Tibial nerve (tissue), 3 donors: Measurements from ENCODE around the gene HSD17B1.
"Not testable (repeated sequence)": the region's sequence is repeated elsewhere in the genome, so short reads cannot be mapped to it uniquely, and the experiment has no call there.

Source experiments
- POLR2A ChIP-seq, 2 donors: fragments of 450-650 bp; IDR thresholded peaks; one replicate each; pipeline ENCODE4 v1.6.1; 2017; ENCODE audit warnings: antibody characterized with exemption in 2 of 2, mild to moderate bottlenecking in 2 of 2, moderate library complexity in 2 of 2
- TF ChIP-seq, protein P1 (sequence below), 5 experiments: fragments of 200-600 bp in 3 of 5; fragments of 450-650 bp in 2 of 5; sonication (generic) in 3 of 5; IDR thresholded peaks; one replicate each; pipeline ENCODE4 v1.5.1; 2016 to 2019; ENCODE audit warnings: antibody characterized with exemption in 5 of 5, mild to moderate bottlenecking in 3 of 5, moderate library complexity in 2 of 5

DNA sequence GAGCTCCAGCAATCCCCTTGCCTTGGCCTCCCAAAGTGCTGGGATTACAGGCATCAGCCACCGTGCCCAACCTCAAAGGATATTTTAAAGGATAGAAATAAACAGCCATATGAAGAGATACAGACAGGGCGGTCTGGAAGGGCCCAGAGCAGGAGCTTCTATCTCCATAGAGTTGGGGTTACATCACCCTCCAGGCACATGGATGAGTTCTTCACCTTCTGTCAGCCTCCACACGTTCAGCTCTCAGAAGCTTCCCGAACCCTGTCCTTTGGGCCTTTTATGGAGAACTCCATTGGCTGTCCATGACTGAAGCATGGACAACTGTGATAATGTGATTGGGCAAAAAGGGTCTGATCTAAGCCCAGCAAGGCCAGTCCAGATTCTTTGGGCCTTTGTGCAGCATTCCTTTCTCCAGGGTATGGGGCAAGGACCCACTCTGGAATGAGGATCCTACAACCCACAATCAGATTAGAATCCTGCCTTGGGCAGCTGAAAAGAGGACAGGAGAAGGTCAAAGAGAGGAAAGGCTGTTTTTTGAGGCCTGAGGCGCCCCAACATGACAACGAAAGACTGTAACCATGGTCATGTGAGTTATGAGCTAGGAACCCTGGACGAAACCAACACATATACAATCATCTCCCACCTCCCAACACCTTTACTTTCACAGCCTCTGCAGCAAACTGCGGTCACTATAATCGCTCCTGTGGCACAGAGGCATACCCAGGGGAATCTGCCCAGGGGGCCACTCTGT lies 6.8 kb upstream of the HSD17B1 start:
- TF ChIP-seq, protein P1, sequence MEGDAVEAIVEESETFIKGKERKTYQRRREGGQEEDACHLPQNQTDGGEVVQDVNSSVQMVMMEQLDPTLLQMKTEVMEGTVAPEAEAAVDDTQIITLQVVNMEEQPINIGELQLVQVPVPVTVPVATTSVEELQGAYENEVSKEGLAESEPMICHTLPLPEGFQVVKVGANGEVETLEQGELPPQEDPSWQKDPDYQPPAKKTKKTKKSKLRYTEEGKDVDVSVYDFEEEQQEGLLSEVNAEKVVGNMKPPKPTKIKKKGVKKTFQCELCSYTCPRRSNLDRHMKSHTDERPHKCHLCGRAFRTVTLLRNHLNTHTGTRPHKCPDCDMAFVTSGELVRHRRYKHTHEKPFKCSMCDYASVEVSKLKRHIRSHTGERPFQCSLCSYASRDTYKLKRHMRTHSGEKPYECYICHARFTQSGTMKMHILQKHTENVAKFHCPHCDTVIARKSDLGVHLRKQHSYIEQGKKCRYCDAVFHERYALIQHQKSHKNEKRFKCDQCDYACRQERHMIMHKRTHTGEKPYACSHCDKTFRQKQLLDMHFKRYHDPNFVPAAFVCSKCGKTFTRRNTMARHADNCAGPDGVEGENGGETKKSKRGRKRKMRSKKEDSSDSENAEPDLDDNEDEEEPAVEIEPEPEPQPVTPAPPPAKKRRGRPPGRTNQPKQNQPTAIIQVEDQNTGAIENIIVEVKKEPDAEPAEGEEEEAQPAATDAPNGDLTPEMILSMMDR (IDR thresholded peaks at IDR 0.05): not testable (repeated sequence)
- not testable (repeated sequence) for TF ChIP-seq POLR2A (IDR thresholded peaks at IDR 0.05)
